ENCODE results near the gene SEL1L. TPM values are rescaled to one million over a fixed set of nuclear protein-coding genes. Genes with fewer than 3 reads are reported as not detected.

The SEL1L gene
- total and polyA plus RNA-seq, 2 of the 13 experiments (the other 11 are each of a cell fraction or from before 2014, with no cell fraction given), result 15.3 to 61.0 TPM

GRCh38 chr14:81430235-81430634 is 103.4 kb downstream of the SEL1L start:
- ATAC-seq, result no peak
- no TSS peak for BruUV-seq (replicated peaks)
- CTCF ChIA-PET (ENCODE audit: low intra/inter-chr PET ratio, low total read pairs), result no interaction called here
- in situ Hi-C loops (cut with HindIII; ENCODE audit: extremely low pct_ligation_motif_present, low pct_unique_long_range_greater_than_20kb), result no loop called here
- no peaks in the 10 kb centered on the region for H3K9me3 ChIP-seq (ENCODE audit: low read length)
- WGBS (ENCODE audit: low lambda C conversion rate), result 92% methylated on average over 5 of the region's 5 CpGs
- no peaks in the 10 kb centered on the region; a peak in 1 of 5 replicates for H3K36me3 ChIP-seq (replicated peaks in 1 of 2; ENCODE audit: control insufficient read depth in 1 of 2, insufficient read depth in 2 of 2, low read length in 2 of 2)
- TF ChIP-seq SYNCRIP (IDR thresholded peaks at IDR 0.05; ENCODE audit: insufficient read depth, low read depth, low read length) (no peak), NCOA2 (CRISPR knock-in tag; IDR thresholded peaks at IDR 0.05) (no peak), POGK (CRISPR knock-in tag; conservative IDR thresholded peaks at IDR 0.05) (no peak), NR2C2 (CRISPR knock-in tag; IDR thresholded peaks at IDR 0.05; ENCODE audit: borderline replicate concordance) (no peak), MXI1 (IDR thresholded peaks at IDR 0.05; ENCODE audit: borderline replicate concordance, low read depth, low read length) (no peak), NR2F2 (IDR thresholded peaks at IDR 0.05; ENCODE audit: borderline replicate concordance, low read depth) (no peak), ZNF44 (CRISPR knock-in tag; IDR thresholded peaks at IDR 0.05) (no peak), KDM6A (CRISPR knock-in tag; IDR thresholded peaks at IDR 0.05; ENCODE audit: low read depth) (no peak), TGIF2 (CRISPR knock-in tag; IDR thresholded peaks at IDR 0.05) (no peak), ZNF234 (CRISPR knock-in tag; conservative IDR thresholded peaks at IDR 0.05) (no peak), AHDC1 (CRISPR knock-in tag; IDR thresholded peaks at IDR 0.05; ENCODE audit: borderline replicate concordance) (no peak), CBX1 (IDR thresholded peaks at IDR 0.05; ENCODE audit: low read depth) (no peak), ATM (IDR thresholded peaks at IDR 0.05; ENCODE audit: borderline replicate concordance) (no peak), POGZ (CRISPR knock-in tag; IDR thresholded peaks at IDR 0.05) (no peak), TEAD2 (CRISPR knock-in tag; IDR thresholded peaks at IDR 0.05) (no peak), ZNF570 (CRISPR knock-in tag; IDR thresholded peaks at IDR 0.05; ENCODE audit: borderline replicate concordance) (no peak), FOXK2 (IDR thresholded peaks at IDR 0.05) (no peak), ZFYVE20 (CRISPR knock-in tag; IDR thresholded peaks at IDR 0.05; ENCODE audit: borderline replicate concordance, low read depth) (no peak), ZNF354B (CRISPR knock-in tag; IDR thresholded peaks at IDR 0.05) (no peak), ZNF260 (CRISPR knock-in tag; IDR thresholded peaks at IDR 0.05; ENCODE audit: borderline replicate concordance, low read depth) (no peak)
- H3K27me3 ChIP-seq (ENCODE audit: control insufficient read depth in 1 of 2, insufficient read depth in 2 of 2, low read length in 2 of 2), result no peaks in the 10 kb centered on the region
- H3K27ac ChIP-seq (ENCODE audit: extremely low read length, insufficient read depth, low read length), result no peak overlapping the region
- no peak for FAIRE-seq
- H3K79me2 ChIP-seq (ENCODE audit: insufficient read depth, low read length), result no peaks in the 10 kb centered on the region
- no peak for DNase-seq (ENCODE audit: low spot score)
- POLR2A ChIA-PET, result no interaction called here
- no peaks in the 10 kb centered on the region for H4K20me1 ChIP-seq (ENCODE audit: insufficient read depth, low read length)
- peaks cover 11% of the 10 kb centered on the region for H3K4me1 ChIP-seq (ENCODE audit: insufficient read depth, low read length)
- H3K9ac ChIP-seq (ENCODE audit: insufficient read depth, low read depth, low read length), result no peak overlapping the region
- no peak overlapping the region for H3K4me3 ChIP-seq (replicated peaks in 1 of 3; ENCODE audit: insufficient read depth in 1 of 3, low read depth in 2 of 3, low read length in 3 of 3)
- H2AFZ ChIP-seq (ENCODE audit: low read length), result no peak overlapping the region
- no peak overlapping the region for H3K4me2 ChIP-seq (ENCODE audit: low read depth, low read length)
- intact Hi-C loops (cut with micrococcal nuclease; ENCODE audit: unreplicated experiment), result no loop called here
